NOMO-1 treated with DMSO at 0.1 percent for 48 hours (cell line): ENCODE results near the gene RTL3.

Experiments
- DNase-seq: peaks from one replicate; lab custom pipeline; 2025; ENCODE audit not compliant: unreplicated experiment; lab: John Stamatoyannopoulos, UW

Gene RTL3

DNA sequence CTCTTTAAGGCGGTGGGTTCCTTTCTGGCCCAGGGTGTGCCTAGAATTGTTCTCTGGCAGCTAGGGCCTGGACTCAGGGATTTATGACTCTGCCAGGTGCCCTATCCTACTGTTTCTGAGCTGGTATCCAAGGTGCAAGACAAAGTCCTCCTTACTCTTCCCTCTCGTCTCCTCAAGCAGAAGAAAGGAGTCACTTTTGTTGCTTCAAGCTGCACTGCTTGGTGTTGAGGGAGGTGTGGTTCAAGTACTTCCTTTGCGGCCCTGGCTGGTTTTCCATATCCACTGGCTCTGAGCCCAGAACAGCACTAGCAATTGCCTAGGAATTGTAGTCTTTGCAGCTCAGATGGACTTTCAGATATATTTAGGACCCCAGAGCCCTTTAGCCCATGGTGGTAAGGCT lies 39.3 kb downstream of the RTL3 start:
- DNase-seq, result no peak

DNA sequence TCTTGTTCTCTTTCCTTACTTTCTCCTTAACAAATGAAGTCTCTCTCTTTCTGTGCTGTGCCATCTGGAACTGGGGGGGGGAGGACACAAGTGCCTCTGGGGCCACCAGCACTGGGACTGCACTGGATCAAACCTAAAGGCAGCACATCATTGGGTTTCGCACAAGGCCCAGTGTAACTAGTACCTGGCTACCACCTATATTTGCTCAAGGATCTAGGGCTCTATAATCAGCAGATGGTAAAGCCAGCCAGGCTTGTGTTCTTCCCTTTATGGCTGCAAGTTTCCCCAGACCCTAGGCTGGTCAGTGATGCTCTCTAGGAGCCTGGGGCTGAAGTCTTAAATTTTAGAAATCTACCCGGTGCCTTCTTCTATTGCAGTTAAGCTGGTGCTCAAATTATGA lies 40.1 kb downstream of the RTL3 start:
- DNase-seq, result no peak

DNA sequence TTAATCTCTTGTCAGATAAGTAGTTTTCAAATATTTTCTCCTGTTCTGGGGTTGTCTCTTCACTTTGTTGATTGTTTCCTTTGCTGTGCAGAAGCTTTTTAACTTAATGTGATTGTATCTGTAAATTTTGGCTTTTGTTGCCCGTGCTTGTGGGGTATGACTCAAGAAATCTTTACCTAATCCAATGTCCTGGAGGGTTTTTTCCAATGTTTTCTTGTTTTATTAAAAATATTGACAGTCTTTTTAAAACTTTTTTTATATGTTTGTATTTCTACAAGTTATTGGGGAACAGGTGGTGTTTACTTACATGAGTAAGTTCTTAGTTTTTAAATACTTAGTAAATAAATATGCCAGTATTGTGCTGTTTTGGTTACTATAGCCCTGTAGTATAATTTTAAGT lies 44.9 kb downstream of the RTL3 start:
- no peak for DNase-seq
